Stomach smooth muscle (tissue), 2 donors: ENCODE results near the gene ZNF236.
A peak's percentile ranks its signal among the peaks of the same experiment; 100 is the strongest.

Experiments used
- H3K27ac ChIP-seq: one replicate; pipeline ENCODE4 v1.7.0; 2013; ENCODE audit warnings: mild to moderate bottlenecking, low read length, inconsistent platforms
- H3K27me3 ChIP-seq, 2 donors: one replicate each; pipeline ENCODE4 v1.7.0; 2013; ENCODE audit warnings: low read length in 2 of 2; ENCODE audit not compliant: insufficient read depth in 2 of 2, control insufficient read depth in 1 of 2
- H3K36me3 ChIP-seq, 2 donors: one replicate each; pipeline ENCODE4 v1.7.0; 2013; ENCODE audit warnings: low read length in 2 of 2; ENCODE audit not compliant: control insufficient read depth in 2 of 2, insufficient read depth in 2 of 2
- H3K4me1 ChIP-seq: one replicate; pipeline ENCODE4 v1.7.0; 2013; ENCODE audit warnings: low read length; ENCODE audit not compliant: control insufficient read depth, insufficient read depth
- H3K4me3 ChIP-seq, 2 donors: one replicate each; pipeline ENCODE4 v1.7.0; 2013; ENCODE audit warnings: low read length in 2 of 2
- H3K9ac ChIP-seq, 2 donors: one replicate each; pipeline ENCODE4 v1.7.0; 2013; ENCODE audit warnings: low read length in 2 of 2, mild to moderate bottlenecking in 1 of 2
- H3K9me3 ChIP-seq, 2 donors: one replicate each; pipeline ENCODE4 v1.7.0; 2013; ENCODE audit warnings: low read length in 2 of 2; ENCODE audit not compliant: control insufficient read depth in 2 of 2
- donor health status: healthy.
- donor health status: Pancreatic carcinoma.

The ZNF236 gene

GRCh38 chr18:76821875-76822505 is 367 bp upstream of the ZNF236 start:
- Histone ChIP-seq H3K4me3 (peak overlapping the region; percentile 95 to 98), H3K9ac (peak overlapping the region; percentile 95 to 96), H3K9me3 (no peaks in the 10 kb centered on the region), H3K27ac (peak overlapping the region; percentile 86), H3K36me3 (no peaks in the 10 kb centered on the region), H3K27me3 (no peaks in the 10 kb centered on the region), H3K4me1 (peaks cover 20% of the 10 kb centered on the region)

- Histone ChIP-seq H3K4me3 (peak overlapping the region; percentile 84 to 85), H3K9ac (peak overlapping the region; percentile 57 to 75), H3K27me3 (no peaks in the 10 kb centered on the region), H3K36me3 (no peaks in the 10 kb centered on the region), H3K4me1 (peaks cover 20% of the 10 kb centered on the region), H3K9me3 (no peaks in the 10 kb centered on the region), H3K27ac (peak overlapping the region; percentile 69)
Observed at GRCh38 chr18:76823161-76823538, 793 bp downstream of the ZNF236 start.

- Histone ChIP-seq H3K9ac (peak overlapping the region in 1 of 2 donors; percentile 7), H3K4me3 (peak overlapping the region; percentile 84 to 85), H3K4me1 (peaks cover 24% of the 10 kb centered on the region)
Observed at GRCh38 chr18:76823587-76824011, 1.2 kb downstream of the ZNF236 start.

GRCh38 chr18:76824145-76824676 is 1.9 kb downstream of the ZNF236 start:
- no peaks in the 10 kb centered on the region for H3K9me3 ChIP-seq
- peaks cover 24% of the 10 kb centered on the region for H3K4me1 ChIP-seq
- no peak overlapping the region for H3K9ac ChIP-seq
- peak overlapping the region; percentile 69 for H3K27ac ChIP-seq
- peak overlapping the region; percentile 84 to 85 for H3K4me3 ChIP-seq
- no peaks in the 10 kb centered on the region for H3K27me3 ChIP-seq
- H3K36me3 ChIP-seq: no peaks in the 10 kb centered on the region

More at GRCh38 chr18:76823587-76824011, 1.2 kb downstream of the ZNF236 start:
- no peaks in the 10 kb centered on the region for H3K27me3 ChIP-seq
- peak overlapping the region; percentile 69 for H3K27ac ChIP-seq
- no peaks in the 10 kb centered on the region for H3K36me3 ChIP-seq
- no peaks in the 10 kb centered on the region for H3K9me3 ChIP-seq

GRCh38 chr18:76824754-76825153 is 2.4 kb downstream of the ZNF236 start:
- H3K9me3 ChIP-seq: no peaks in the 10 kb centered on the region
- H3K4me3 ChIP-seq: no peak overlapping the region
- H3K36me3 ChIP-seq: no peaks in the 10 kb centered on the region
- peak overlapping the region; percentile 41 for H3K27ac ChIP-seq
- H3K9ac ChIP-seq: no peak overlapping the region
- H3K27me3 ChIP-seq: no peaks in the 10 kb centered on the region
- peaks cover 24% of the 10 kb centered on the region for H3K4me1 ChIP-seq

GRCh38 chr18:76827205-76828200 is 5.1 kb downstream of the ZNF236 start:
- H3K36me3 ChIP-seq: no peaks in the 10 kb centered on the region
- H3K27ac ChIP-seq: no peak overlapping the region
- no peak overlapping the region for H3K4me3 ChIP-seq
- no peak overlapping the region for H3K9ac ChIP-seq
- no peaks in the 10 kb centered on the region for H3K27me3 ChIP-seq
- peaks cover 0 to 3% of the 10 kb centered on the region in 2 donors for H3K9me3 ChIP-seq
- peaks cover 13% of the 10 kb centered on the region for H3K4me1 ChIP-seq

GRCh38 chr18:76834379-76834778 is 12.0 kb downstream of the ZNF236 start:
- no peak overlapping the region for H3K4me3 ChIP-seq
- peaks cover 0 to 3% of the 10 kb centered on the region in 2 donors for H3K9me3 ChIP-seq
- H3K36me3 ChIP-seq: no peaks in the 10 kb centered on the region
- H3K27me3 ChIP-seq: no peaks in the 10 kb centered on the region
- no peaks in the 10 kb centered on the region for H3K4me1 ChIP-seq
- no peak overlapping the region for H3K9ac ChIP-seq
- no peak overlapping the region for H3K27ac ChIP-seq

- no peaks in the 10 kb centered on the region for H3K27me3 ChIP-seq
- peaks cover 0 to 3% of the 10 kb centered on the region in 2 donors for H3K9me3 ChIP-seq
- no peak overlapping the region for H3K9ac ChIP-seq
- H3K36me3 ChIP-seq: no peaks in the 10 kb centered on the region
- no peak overlapping the region for H3K27ac ChIP-seq
- no peak overlapping the region for H3K4me3 ChIP-seq
- no peaks in the 10 kb centered on the region for H3K4me1 ChIP-seq
Observed at GRCh38 chr18:76835380-76835779, 13.0 kb downstream of the ZNF236 start.

GRCh38 chr18:76837071-76837470 is 14.7 kb downstream of the ZNF236 start:
- Histone ChIP-seq H3K27ac (no peak overlapping the region), H3K4me3 (no peak overlapping the region), H3K4me1 (no peaks in the 10 kb centered on the region), H3K9me3 (no peaks in the 10 kb centered on the region), H3K27me3 (no peaks in the 10 kb centered on the region), H3K9ac (no peak overlapping the region), H3K36me3 (no peaks in the 10 kb centered on the region)

- Histone ChIP-seq H3K27me3 (no peaks in the 10 kb centered on the region), H3K36me3 (no peaks in the 10 kb centered on the region), H3K27ac (peak overlapping the region; percentile 62), H3K4me3 (peak overlapping the region; percentile 52 to 63), H3K9me3 (no peaks in the 10 kb centered on the region), H3K4me1 (peaks cover 3% of the 10 kb centered on the region), H3K9ac (peak overlapping the region; percentile 12 to 52)
Observed at GRCh38 chr18:76838182-76838581, 15.8 kb downstream of the ZNF236 start.
